Adrenal gland (tissue), 5 donors: ENCODE measurements around the gene GALR3.

ENCODE experiments used
- POLR2A ChIP-seq, 2 donors: fragments of 450-650 bp; IDR thresholded peaks; one replicate each; pipeline ENCODE4 v1.6.1; 2017; ENCODE audit warnings: antibody characterized with exemption in 2 of 2, mild to moderate bottlenecking in 2 of 2, moderate library complexity in 1 of 2
- TF ChIP-seq, protein P1 (sequence below), 6 experiments: fragments of 450-650 bp in 4 of 6; fragments of 200-600 bp in 2 of 6; sonication (generic) in 1 of 6; IDR thresholded peaks; 1 replicate in 5 of 6; 2 replicates in 1 of 6; pipeline versions ENCODE4 v1.5.1 to v1.8.0; 2016 to 2021; ENCODE audit warnings: antibody characterized with exemption in 6 of 6, mild to moderate bottlenecking in 2 of 6, moderate library complexity in 1 of 6
- donor health status: DM: no; HTN: no; CAD: no.

DNA sequence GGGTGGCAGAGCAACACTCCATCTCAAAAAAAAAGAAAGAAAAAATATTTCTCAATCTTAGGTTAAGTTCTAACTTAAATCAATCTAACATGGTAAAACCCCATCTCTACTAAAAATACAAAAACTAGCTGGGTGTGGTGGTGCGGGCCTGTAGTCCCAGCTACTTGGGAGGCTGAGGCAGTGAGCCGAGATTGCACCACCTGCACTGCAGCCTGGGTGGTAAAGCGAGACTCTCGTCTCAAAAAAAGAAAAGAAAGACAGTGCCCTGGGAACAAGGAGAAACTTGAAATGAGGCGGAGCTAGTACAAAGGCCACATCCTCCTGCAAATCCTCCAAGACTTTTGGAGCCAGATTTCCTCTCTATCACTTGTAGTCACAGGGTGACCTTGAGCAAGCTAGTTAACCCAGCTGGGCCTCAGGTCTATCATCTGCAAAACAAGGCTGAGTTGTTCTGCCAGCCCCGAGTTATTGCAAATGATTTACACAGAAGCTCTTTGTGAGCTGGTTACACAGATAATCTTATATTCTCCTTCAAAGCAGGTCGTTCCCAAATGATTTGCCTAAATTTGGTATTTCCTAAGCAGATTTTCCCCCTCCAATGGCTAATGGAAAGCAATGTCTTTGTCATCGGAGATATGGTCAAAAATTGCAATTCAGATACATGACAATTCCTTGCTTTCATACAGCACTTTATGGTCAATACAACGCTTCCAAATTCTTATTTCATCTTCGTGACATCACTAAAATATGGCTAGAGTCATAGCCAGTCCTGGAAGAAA lies 19.0 kb downstream of the GALR3 start:
- TF ChIP-seq, protein P1, sequence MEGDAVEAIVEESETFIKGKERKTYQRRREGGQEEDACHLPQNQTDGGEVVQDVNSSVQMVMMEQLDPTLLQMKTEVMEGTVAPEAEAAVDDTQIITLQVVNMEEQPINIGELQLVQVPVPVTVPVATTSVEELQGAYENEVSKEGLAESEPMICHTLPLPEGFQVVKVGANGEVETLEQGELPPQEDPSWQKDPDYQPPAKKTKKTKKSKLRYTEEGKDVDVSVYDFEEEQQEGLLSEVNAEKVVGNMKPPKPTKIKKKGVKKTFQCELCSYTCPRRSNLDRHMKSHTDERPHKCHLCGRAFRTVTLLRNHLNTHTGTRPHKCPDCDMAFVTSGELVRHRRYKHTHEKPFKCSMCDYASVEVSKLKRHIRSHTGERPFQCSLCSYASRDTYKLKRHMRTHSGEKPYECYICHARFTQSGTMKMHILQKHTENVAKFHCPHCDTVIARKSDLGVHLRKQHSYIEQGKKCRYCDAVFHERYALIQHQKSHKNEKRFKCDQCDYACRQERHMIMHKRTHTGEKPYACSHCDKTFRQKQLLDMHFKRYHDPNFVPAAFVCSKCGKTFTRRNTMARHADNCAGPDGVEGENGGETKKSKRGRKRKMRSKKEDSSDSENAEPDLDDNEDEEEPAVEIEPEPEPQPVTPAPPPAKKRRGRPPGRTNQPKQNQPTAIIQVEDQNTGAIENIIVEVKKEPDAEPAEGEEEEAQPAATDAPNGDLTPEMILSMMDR (IDR thresholded peaks at IDR 0.05), result no peak
- TF ChIP-seq POLR2A (IDR thresholded peaks at IDR 0.05), result peak in 1 of 2 donors; percentile 54
